Measurements from ENCODE around the gene DNTT. TPM values are rescaled to one million over a fixed set of nuclear protein-coding genes. Genes with fewer than 3 reads are reported as not detected.

Gene DNTT
- polyA plus RNA-seq, 1 donor, result 0.04 TPM

DNA sequence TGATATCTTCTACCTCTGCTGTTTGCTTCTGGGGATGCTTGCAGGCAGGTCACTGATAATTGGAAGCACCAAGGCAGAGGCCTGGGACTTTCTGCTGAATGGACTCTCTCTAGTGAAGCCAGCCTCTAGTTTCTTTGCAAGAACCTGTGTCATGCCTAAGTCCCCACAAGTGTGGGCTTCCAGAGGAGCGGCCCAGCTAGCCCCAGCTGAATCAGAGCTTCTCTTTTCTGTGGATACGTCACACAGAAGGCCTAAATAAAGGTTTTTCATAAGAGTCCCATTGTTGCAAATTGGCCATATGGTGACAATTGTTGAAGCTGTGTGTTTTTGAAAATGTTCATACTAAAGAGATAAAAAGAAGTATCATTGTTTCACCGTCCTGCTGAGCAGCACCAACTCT, 61.3 kb downstream of the DNTT start:
- DNase-seq, result no peak
- Histone ChIP-seq H3K9me3 (ENCODE audit: control insufficient read depth, low read depth, low read length) (no peaks in the 10 kb centered on the region), H3K27me3 (ENCODE audit: control insufficient read depth, insufficient read depth, low read length) (no peaks in the 10 kb centered on the region), H3K36me3 (ENCODE audit: control insufficient read depth, insufficient read depth, low read length) (no peaks in the 10 kb centered on the region), H3K4me3 (ENCODE audit: low read length) (no peak overlapping the region), H3K27ac (ENCODE audit: low read length) (no peak overlapping the region), H3K4me1 (ENCODE audit: control insufficient read depth, insufficient read depth, low read length) (no peaks in the 10 kb centered on the region)
- WGBS (ENCODE audit: insufficient coverage, low lambda C conversion rate), result 80% methylated on average over 1 of the region's 3 CpGs

DNA sequence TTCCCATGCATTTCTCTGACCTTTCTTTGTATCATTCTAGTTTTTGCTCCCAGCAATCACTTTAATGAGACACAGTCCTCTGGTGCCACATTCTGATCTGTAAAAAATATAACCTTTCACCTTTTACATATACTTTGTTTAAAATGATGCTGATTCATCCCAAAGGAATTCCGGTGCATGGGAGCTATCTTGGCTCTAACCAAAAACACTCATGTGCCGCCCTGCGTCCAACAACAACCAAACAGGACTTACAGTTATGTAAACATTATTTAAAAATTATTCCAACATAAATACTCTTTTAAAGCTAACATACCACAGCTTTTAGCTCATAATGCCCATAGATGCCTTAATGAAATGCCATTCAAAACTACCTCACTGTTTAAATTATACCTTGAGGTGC, 62.3 kb downstream of the DNTT start:
- no peak overlapping the region for H3K4me3 ChIP-seq (ENCODE audit: low read length)
- no peaks in the 10 kb centered on the region for H3K4me1 ChIP-seq (ENCODE audit: control insufficient read depth, insufficient read depth, low read length)
- no peaks in the 10 kb centered on the region for H3K36me3 ChIP-seq (ENCODE audit: control insufficient read depth, insufficient read depth, low read length)
- WGBS (ENCODE audit: insufficient coverage, low lambda C conversion rate), result no CpG with 5 or more reads among the region's 3 CpGs
- H3K27ac ChIP-seq (ENCODE audit: low read length), result no peak overlapping the region
- no peaks in the 10 kb centered on the region for H3K27me3 ChIP-seq (ENCODE audit: control insufficient read depth, insufficient read depth, low read length)
- DNase-seq, result no peak
- no peaks in the 10 kb centered on the region for H3K9me3 ChIP-seq (ENCODE audit: control insufficient read depth, low read depth, low read length)

DNA sequence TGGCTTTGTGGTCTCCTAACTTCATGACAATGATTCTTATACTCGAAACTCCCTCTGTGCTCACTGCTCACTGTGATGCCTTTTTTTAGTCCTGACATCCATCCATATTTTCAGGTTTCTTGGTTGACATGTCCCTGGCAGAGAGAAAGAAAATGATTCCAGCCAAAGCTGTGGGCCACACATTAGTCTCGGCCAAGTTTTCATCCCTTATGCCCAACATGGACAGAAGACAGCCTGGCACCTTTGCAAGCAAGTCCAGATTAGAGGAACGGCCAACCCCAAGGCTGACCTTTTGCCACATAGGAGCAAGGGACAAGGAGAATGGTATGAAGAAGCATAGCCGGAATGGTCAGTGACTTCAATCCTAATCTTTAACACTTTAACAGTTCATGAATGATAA, 63.2 kb downstream of the DNTT start:
- H3K4me3 ChIP-seq (ENCODE audit: low read length), result no peak overlapping the region
- WGBS (ENCODE audit: insufficient coverage, low lambda C conversion rate), result no CpG with 5 or more reads among the region's 4 CpGs
- no peaks in the 10 kb centered on the region for H3K27me3 ChIP-seq (ENCODE audit: control insufficient read depth, insufficient read depth, low read length)
- DNase-seq, result no peak
- H3K27ac ChIP-seq (ENCODE audit: low read length), result no peak overlapping the region
- H3K9me3 ChIP-seq (ENCODE audit: control insufficient read depth, low read depth, low read length), result no peaks in the 10 kb centered on the region
- H3K36me3 ChIP-seq (ENCODE audit: control insufficient read depth, insufficient read depth, low read length), result no peaks in the 10 kb centered on the region
- H3K4me1 ChIP-seq (ENCODE audit: control insufficient read depth, insufficient read depth, low read length), result no peaks in the 10 kb centered on the region

DNA sequence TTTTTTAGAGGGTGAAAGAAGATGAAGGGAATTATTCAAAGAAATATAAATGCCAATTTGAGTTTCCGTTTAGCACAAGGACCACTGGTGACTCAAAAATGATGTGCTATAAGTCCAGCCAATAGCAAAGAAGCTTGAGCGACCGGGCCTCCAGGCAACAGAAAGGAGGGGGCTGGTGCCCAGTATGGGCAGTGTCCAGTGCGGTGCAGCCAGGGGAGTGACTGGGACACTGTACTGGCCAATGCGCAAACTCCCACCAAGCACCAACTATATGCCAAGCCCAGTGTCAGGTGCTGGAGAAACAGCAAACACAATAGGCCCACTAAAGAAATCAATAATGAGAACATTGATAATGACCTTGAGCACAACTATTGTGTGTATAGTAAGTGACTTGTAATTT, 64.7 kb downstream of the DNTT start:
- no peaks in the 10 kb centered on the region for H3K27me3 ChIP-seq (ENCODE audit: control insufficient read depth, insufficient read depth, low read length)
- no peak overlapping the region for H3K27ac ChIP-seq (ENCODE audit: low read length)
- no peaks in the 10 kb centered on the region for H3K36me3 ChIP-seq (ENCODE audit: control insufficient read depth, insufficient read depth, low read length)
- WGBS (ENCODE audit: insufficient coverage, low lambda C conversion rate), result no CpG with 5 or more reads among the region's 5 CpGs
- no peaks in the 10 kb centered on the region for H3K4me1 ChIP-seq (ENCODE audit: control insufficient read depth, insufficient read depth, low read length)
- H3K9me3 ChIP-seq (ENCODE audit: control insufficient read depth, low read depth, low read length), result no peaks in the 10 kb centered on the region
- H3K4me3 ChIP-seq (ENCODE audit: low read length), result no peak overlapping the region
- no peak for DNase-seq

DNA sequence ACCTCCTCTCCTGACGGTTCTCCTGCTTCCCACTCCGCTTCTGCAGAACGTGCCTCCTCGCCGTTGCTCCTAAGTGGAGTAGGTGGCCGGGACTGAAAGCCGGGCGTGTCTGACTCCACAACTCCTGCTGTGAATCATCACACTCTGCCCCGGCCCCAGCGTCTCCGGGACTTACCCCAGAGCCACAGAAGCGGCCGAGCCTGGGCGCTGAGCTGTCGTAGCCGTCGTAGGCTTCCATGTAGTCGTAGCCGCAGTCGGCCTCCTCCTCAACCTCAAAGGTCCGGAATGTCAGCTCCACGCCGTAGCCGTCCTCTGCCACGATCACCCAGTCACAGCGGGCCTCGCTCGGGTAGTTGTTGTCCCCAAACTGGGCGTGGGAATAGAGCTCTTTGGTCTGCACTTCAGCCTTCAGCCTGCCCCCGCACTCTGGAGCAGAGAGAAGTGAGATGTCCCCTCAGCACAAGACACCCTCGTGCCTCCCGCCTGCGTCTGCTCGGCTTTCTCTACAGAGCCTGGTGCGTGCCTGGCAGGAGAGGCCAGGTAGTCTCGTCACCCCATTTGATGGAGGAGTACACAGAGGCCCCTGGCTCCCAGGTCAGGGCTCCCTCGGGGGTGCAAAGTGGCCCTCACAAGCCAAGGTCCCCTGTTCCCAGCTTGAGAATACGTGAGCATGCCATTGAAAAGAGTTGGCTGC, 65.8 kb downstream of the DNTT start:
- WGBS (ENCODE audit: insufficient coverage, low lambda C conversion rate), result no CpG with 5 or more reads among the region's 38 CpGs
- Histone ChIP-seq H3K9me3 (ENCODE audit: control insufficient read depth, low read depth, low read length) (no peaks in the 10 kb centered on the region), H3K27me3 (ENCODE audit: control insufficient read depth, insufficient read depth, low read length) (no peaks in the 10 kb centered on the region), H3K36me3 (ENCODE audit: control insufficient read depth, insufficient read depth, low read length) (no peaks in the 10 kb centered on the region), H3K4me3 (ENCODE audit: low read length) (no peak overlapping the region), H3K4me1 (ENCODE audit: control insufficient read depth, insufficient read depth, low read length) (peaks cover 2% of the 10 kb centered on the region), H3K27ac (ENCODE audit: low read length) (no peak overlapping the region)
- peak in 1 of 2 donors; percentile 11 for DNase-seq

DNA sequence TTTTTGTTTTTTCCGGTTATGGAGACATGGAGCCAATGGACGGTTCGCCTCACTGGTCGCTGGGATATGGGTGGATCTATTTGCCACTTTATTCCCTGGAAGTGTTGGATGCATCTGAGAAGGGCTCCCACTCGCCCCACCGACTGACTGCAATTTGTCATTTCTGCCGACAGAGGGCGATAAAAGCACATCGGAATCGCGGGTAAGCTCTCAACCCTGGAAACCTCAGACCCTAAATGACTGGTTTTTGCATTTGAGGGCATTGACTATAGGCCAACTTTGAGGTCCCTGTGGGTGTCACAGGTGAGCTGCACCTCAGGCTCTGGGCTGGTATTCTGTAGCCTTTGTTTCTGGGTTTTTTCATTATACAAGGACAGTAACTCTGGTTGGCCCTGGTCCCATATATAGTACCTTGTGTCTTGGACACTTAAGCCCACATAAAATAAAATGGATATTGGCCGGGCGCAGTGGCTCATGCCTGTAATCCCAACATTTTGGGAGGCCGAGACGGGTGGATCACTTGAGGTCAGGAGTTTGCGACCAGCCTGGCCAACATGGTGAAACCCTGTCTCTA, 66.4 kb downstream of the DNTT start:
- DNase-seq, result peak; percentile 12 to 31
- Histone ChIP-seq H3K4me1 (ENCODE audit: control insufficient read depth, insufficient read depth, low read length) (peaks cover 2% of the 10 kb centered on the region), H3K27me3 (ENCODE audit: control insufficient read depth, insufficient read depth, low read length) (no peaks in the 10 kb centered on the region), H3K36me3 (ENCODE audit: control insufficient read depth, insufficient read depth, low read length) (no peaks in the 10 kb centered on the region), H3K4me3 (ENCODE audit: low read length) (no peak overlapping the region), H3K27ac (ENCODE audit: low read length) (no peak overlapping the region), H3K9me3 (ENCODE audit: control insufficient read depth, low read depth, low read length) (no peaks in the 10 kb centered on the region)
- WGBS (ENCODE audit: insufficient coverage, low lambda C conversion rate), result 86% methylated on average over 2 of the region's 16 CpGs

DNA sequence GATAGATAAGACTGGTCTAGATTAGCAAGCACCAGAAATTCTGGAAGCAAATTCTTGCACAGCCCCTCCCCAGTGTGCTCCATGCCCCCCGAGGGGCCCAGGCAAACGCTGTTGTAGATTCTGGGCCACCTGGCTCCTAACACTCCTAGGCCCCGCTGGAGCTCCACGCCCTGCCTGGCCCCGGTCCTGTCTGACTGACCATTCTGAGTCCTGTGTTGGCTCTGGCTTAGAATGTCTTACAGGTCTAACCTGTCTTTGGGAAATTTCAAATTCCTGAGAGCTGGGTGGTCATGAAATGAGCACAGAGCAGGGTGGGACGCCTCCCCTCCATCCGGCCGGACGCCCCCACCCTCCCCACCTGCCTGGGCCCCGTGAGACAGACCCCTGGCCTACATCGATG, 67.1 kb downstream of the DNTT start:
- Histone ChIP-seq H3K4me1 (ENCODE audit: control insufficient read depth, insufficient read depth, low read length) (peaks cover 2% of the 10 kb centered on the region), H3K36me3 (ENCODE audit: control insufficient read depth, insufficient read depth, low read length) (no peaks in the 10 kb centered on the region), H3K27ac (ENCODE audit: low read length) (no peak overlapping the region), H3K9me3 (ENCODE audit: control insufficient read depth, low read depth, low read length) (no peaks in the 10 kb centered on the region), H3K27me3 (ENCODE audit: control insufficient read depth, insufficient read depth, low read length) (no peaks in the 10 kb centered on the region), H3K4me3 (ENCODE audit: low read length) (no peak overlapping the region)
- no peak for DNase-seq
- WGBS (ENCODE audit: insufficient coverage, low lambda C conversion rate), result no CpG with 5 or more reads among the region's 11 CpGs

DNA sequence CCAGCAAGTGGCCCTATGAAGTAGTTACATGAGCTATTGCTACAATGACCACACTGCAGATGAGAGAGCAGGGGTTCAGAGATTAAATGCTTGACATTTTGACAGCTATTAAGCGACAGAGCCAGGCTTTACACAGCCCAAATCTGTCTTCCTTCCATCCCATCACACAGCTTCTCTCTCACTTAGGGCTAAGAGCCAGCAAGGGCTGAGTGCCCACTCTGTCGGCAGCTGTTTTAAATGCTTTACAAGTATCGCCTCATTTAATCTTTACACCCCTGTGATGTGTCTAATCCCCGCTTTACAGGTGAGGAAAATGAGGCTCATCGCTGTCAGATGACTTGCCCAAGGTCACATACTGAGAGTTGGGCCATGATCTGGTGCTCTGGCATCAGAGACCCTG, 69.8 kb downstream of the DNTT start:
- WGBS (ENCODE audit: insufficient coverage, low lambda C conversion rate), result no CpG with 5 or more reads among the region's 5 CpGs
- Histone ChIP-seq H3K4me3 (ENCODE audit: low read length) (no peak overlapping the region), H3K4me1 (ENCODE audit: control insufficient read depth, insufficient read depth, low read length) (peaks cover 2% of the 10 kb centered on the region), H3K36me3 (ENCODE audit: control insufficient read depth, insufficient read depth, low read length) (no peaks in the 10 kb centered on the region), H3K9me3 (ENCODE audit: control insufficient read depth, low read depth, low read length) (no peaks in the 10 kb centered on the region), H3K27ac (ENCODE audit: low read length) (no peak overlapping the region), H3K27me3 (ENCODE audit: control insufficient read depth, insufficient read depth, low read length) (peaks cover 4% of the 10 kb centered on the region)
- no peak for DNase-seq

DNA sequence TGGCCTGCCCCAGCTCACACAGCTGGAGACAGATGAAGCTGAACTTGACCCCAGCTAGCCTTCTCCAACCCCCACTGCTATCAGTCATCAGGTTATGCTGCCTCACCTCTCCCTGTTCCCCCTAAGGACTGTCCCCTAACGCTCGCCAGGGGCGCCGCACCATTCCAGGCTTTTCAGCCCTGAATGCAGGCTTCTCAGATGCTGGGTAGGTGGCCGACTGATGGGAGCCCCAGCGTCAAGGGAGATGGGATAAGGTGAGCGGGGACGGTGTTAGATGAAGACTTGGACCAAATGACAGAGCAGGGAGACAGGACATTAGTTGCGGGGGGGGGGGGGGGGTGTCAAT, 70.4 kb downstream of the DNTT start:
- WGBS (ENCODE audit: insufficient coverage, low lambda C conversion rate), result no CpG with 5 or more reads among the region's 9 CpGs
- Histone ChIP-seq H3K4me1 (ENCODE audit: control insufficient read depth, insufficient read depth, low read length) (peaks cover 2% of the 10 kb centered on the region), H3K27ac (ENCODE audit: low read length) (no peak overlapping the region), H3K4me3 (ENCODE audit: low read length) (peak overlapping the region; percentile 54), H3K27me3 (ENCODE audit: control insufficient read depth, insufficient read depth, low read length) (peaks cover 4% of the 10 kb centered on the region), H3K36me3 (ENCODE audit: control insufficient read depth, insufficient read depth, low read length) (no peaks in the 10 kb centered on the region), H3K9me3 (ENCODE audit: control insufficient read depth, low read depth, low read length) (no peaks in the 10 kb centered on the region)
- peak; percentile 21 to 27 for DNase-seq

DNA sequence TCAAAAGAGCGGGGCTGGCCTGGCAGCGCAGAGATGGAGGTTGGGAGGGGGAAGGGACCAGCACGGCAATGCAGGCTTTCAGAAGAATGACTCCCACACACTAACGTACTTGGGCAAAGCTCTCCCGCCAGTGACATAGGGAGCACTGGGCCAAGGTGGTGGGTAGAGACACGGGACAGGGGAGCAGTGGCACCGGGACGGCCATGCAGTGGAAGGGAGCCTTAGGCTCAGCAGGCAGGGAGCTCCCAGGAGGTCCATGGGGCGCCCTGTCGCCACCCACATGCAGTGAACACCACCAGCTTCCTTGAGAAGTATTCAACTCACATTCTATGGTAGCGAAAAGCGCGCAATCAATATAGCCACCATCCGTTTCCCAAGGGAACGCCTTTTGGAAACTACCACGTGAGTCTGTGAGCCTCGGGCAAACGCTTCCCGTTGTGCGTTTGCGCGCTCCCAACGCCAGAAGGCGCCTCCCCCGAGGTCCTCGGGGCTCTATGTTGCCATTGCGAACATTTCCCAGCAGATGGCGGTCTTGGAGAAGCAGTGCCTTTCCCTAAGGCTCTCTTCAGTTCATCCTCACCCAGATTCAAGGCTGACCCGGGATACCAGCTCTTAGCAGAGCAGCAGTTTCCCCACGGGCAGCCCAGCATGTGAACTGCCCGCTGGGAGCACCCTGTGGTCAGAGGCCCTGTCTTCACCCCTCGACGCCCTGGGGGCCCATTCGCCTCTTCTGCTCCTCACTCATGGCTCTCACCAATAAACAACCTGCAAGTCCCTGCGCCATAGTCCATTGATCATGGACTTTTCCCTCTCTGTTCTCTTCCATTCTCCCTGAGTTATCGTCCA, 71.0 kb downstream of the DNTT start:
- DNase-seq, result peak; percentile 90 to 91
- Histone ChIP-seq H3K4me3 (ENCODE audit: low read length) (peak overlapping the region; percentile 54), H3K27ac (ENCODE audit: low read length) (peak overlapping the region; percentile 4), H3K36me3 (ENCODE audit: control insufficient read depth, insufficient read depth, low read length) (no peaks in the 10 kb centered on the region), H3K27me3 (ENCODE audit: control insufficient read depth, insufficient read depth, low read length) (peaks cover 4% of the 10 kb centered on the region), H3K4me1 (ENCODE audit: control insufficient read depth, insufficient read depth, low read length) (peaks cover 2% of the 10 kb centered on the region), H3K9me3 (ENCODE audit: control insufficient read depth, low read depth, low read length) (no peaks in the 10 kb centered on the region)
- WGBS (ENCODE audit: insufficient coverage, low lambda C conversion rate), result no CpG with 5 or more reads among the region's 36 CpGs

Data from large intestine (tissue), 3 donors.